Tibial artery (tissue), 4 donors: ENCODE results near the gene AGAP1.

Experiments used
- DNase-seq, 2 donors: peaks; one replicate each; pipeline ENCODE4 v3.0.0-alpha.2; 2019
- H3K27ac ChIP-seq, 2 donors: fragments of 200-600 bp; sonication (generic) in 1 of 2; 1 replicate in 1 of 2; 2 replicates in 1 of 2; pipeline ENCODE4 v1.5.1; 2018 to 2019; ENCODE audit warnings: mild to moderate bottlenecking in 1 of 2
- H3K27me3 ChIP-seq, 2 donors: fragments of 200-600 bp; sonication (generic) in 1 of 2; one replicate each; pipeline versions ENCODE4 v1.5.1 to v1.6.0; 2016 to 2019
- H3K36me3 ChIP-seq, 3 donors: fragments of 200-600 bp; sonication (generic) in 2 of 3; one replicate each; pipeline ENCODE4 v1.5.1; 2016 to 2019; ENCODE audit warnings: mild to moderate bottlenecking in 2 of 3
- H3K4me1 ChIP-seq, 4 donors: fragments of 200-600 bp; sonication (generic) in 2 of 4; 1 replicate in 3 of 4; 2 replicates in 1 of 4; pipeline ENCODE4 v1.5.1; 2016 to 2019
- H3K4me3 ChIP-seq, 2 donors: fragments of 200-600 bp; sonication (generic) in 1 of 2; 1 replicate in 1 of 2; 2 replicates in 1 of 2; pipeline ENCODE4 v1.5.1; 2018 to 2019; ENCODE audit warnings: mild to moderate bottlenecking in 2 of 2
- H3K9me3 ChIP-seq, 3 donors: fragments of 200-600 bp; sonication (generic) in 1 of 3; one replicate each; pipeline ENCODE4 v1.5.1; 2016 to 2019
- intact Hi-C: fragments of 100-400 bp; cut with DNase I; formaldehyde crosslinking; loops from one replicate; pipeline ENCODE4 v1.15.0; 2023; ENCODE audit warnings: low total_unique reads
- TF ChIP-seq, protein P1 (sequence below), 2 experiments: fragments of 200-600 bp in 1 of 2; fragments of 450-650 bp in 1 of 2; IDR thresholded peaks; one replicate each; pipeline ENCODE4 v1.5.1; 2017 to 2019; ENCODE audit warnings: antibody characterized with exemption in 2 of 2, mild to moderate bottlenecking in 1 of 2, moderate library complexity in 1 of 2

Gene AGAP1

DNA sequence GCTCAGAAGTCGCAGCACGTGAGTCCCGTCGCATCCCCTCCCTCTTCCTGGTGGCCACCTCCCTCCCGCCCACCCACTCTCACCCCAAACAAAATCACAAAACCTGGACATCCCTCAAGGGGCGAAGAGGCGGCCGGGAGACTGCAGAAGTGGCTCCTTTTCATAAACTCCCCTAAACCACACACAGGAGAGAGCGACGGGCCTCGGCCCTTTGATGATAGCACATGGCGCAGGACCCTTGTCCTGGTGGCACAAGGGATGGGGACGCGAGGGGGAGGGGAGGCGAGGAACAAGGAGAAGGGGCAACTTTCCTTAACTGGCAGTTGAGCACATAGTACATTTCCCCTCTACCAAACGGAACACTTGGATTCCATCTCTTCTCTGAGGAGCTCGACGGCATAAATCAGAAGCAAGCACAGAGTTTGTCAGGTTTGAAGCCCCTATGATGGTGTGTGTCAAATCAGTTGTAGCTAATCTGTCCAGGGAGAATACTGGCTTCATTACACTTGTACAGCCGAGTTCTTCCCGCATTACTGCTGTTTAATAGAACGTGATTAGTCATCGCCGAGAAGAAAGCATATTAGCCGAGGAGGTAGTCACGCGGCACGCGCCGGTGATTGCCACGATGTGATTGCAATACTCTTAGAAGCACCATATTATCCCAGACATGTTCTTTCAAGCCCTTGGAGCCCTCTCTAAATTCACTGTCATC lies 630.5 kb downstream of the AGAP1 start:
- no peak for DNase-seq
- intact Hi-C loops: no loop called here
- TF ChIP-seq, protein P1, sequence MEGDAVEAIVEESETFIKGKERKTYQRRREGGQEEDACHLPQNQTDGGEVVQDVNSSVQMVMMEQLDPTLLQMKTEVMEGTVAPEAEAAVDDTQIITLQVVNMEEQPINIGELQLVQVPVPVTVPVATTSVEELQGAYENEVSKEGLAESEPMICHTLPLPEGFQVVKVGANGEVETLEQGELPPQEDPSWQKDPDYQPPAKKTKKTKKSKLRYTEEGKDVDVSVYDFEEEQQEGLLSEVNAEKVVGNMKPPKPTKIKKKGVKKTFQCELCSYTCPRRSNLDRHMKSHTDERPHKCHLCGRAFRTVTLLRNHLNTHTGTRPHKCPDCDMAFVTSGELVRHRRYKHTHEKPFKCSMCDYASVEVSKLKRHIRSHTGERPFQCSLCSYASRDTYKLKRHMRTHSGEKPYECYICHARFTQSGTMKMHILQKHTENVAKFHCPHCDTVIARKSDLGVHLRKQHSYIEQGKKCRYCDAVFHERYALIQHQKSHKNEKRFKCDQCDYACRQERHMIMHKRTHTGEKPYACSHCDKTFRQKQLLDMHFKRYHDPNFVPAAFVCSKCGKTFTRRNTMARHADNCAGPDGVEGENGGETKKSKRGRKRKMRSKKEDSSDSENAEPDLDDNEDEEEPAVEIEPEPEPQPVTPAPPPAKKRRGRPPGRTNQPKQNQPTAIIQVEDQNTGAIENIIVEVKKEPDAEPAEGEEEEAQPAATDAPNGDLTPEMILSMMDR (IDR thresholded peaks at IDR 0.05): no peak
- no peak overlapping the region for H3K4me3 ChIP-seq
- H3K4me1 ChIP-seq: no peaks in the 10 kb centered on the region
- no peaks in the 10 kb centered on the region for H3K27me3 ChIP-seq
- no peak overlapping the region for H3K27ac ChIP-seq
- H3K9me3 ChIP-seq: no peaks in the 10 kb centered on the region
- peaks cover 8 to 66% (median 11%) of the 10 kb centered on the region in 3 donors for H3K36me3 ChIP-seq

DNA sequence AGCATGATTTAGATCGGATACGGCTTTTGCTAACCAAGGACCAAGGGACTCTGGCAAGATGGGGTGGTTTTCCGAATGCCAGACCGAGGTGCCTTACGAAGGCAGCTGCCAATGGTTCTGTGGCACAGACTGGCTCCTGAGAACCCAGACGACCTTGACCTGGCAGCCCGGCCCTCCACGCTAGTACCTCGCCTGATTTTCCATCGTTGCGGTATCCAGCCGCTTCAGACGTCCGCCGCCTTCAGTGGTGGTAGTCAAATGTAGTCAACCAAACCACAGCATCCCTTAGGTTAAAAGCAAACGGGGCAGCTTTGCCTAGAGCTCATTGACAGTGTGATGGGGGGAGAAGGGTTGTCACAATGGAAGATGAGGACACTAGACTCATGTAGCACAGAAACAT lies 631.7 kb downstream of the AGAP1 start:
- TF ChIP-seq, protein P1 (IDR thresholded peaks at IDR 0.05): no peak
- no peaks in the 10 kb centered on the region for H3K27me3 ChIP-seq
- no peak overlapping the region for H3K27ac ChIP-seq
- H3K4me3 ChIP-seq: no peak overlapping the region
- intact Hi-C loops: no loop called here
- no peaks in the 10 kb centered on the region for H3K4me1 ChIP-seq
- DNase-seq: no peak
- no peaks in the 10 kb centered on the region for H3K9me3 ChIP-seq
- H3K36me3 ChIP-seq: peaks cover 8 to 65% (median 11%) of the 10 kb centered on the region in 3 donors

DNA sequence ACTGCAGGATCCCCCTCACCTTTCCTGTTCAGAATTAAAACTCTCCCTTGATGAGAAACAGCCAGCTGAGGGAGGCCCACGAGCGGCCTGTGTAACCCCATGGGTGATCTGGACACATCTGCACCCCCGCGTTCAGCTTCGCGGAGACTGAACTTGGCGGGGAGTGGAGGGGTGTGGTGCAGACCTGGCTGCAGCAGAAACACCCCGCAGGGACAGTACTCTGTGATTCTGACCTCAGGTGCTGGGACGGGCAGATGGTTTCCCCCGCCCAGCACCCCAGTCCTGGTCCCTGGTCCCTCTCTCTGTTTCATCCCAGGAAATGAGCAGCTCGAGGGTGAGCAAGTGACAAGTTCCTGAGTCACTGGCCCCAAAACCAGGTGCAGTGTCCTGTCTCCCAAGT lies 633.2 kb downstream of the AGAP1 start:
- DNase-seq: no peak
- TF ChIP-seq, protein P1 (IDR thresholded peaks at IDR 0.05): no peak

DNA sequence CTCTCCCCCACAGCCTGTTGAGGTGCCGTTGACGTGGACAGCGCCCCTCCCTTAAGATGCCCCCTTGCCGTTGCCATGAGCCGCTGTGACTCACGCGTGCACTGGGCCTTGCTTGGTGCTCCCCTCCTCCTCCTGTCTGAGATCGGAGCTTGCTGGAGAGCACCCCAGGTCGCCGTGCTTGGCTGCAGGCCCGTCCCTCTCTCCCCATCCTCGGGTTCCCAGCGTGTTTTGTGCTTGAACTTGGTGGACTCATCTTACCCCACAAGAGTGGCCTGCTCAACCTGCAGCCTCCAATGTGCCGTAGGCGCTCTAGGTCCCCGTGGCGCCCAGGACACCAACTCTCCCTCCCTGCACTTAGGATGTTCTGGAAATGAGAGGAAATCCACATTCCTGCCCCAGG lies 634.5 kb downstream of the AGAP1 start:
- peak in 1 of 2 donors; percentile 47 for DNase-seq

More for the DNA sequence above, 633.2 kb downstream of the AGAP1 start:
- Histone ChIP-seq H3K9me3 (no peaks in the 10 kb centered on the region), H3K27ac (no peak overlapping the region), H3K36me3 (peaks cover 8 to 54% (median 11%) of the 10 kb centered on the region in 3 donors), H3K4me1 (no peaks in the 10 kb centered on the region), H3K4me3 (no peak overlapping the region), H3K27me3 (no peaks in the 10 kb centered on the region)
- intact Hi-C loops: no loop called here

DNA sequence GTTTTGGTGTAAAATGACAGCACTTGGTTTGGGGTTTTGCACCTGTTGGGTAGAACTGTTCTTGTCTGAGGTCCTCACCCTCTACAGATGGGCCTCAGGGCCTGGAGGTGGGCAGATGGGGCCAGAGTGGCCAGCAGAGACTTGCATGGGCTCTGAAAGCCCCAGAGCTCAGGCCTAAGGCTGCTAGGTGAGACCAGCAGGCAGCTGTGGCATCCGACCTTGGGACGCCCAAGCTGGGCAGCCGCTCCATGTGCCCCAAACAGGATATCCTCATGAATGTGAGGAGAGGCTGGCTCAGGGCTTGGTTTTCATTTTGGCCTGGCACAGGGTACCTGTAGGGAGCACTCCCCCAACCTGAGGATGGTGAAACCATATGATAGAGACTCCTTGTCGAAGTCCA lies 636.1 kb downstream of the AGAP1 start:
- no peaks in the 10 kb centered on the region for H3K9me3 ChIP-seq
- intact Hi-C loops: no loop called here
- no peaks in the 10 kb centered on the region for H3K27me3 ChIP-seq
- no peak overlapping the region for H3K27ac ChIP-seq
- no peak overlapping the region for H3K4me3 ChIP-seq
- peak in 1 of 2 donors; percentile 23 for DNase-seq
- H3K4me1 ChIP-seq: no peaks in the 10 kb centered on the region
- TF ChIP-seq, protein P1 (IDR thresholded peaks at IDR 0.05): no peak
- peaks cover 0 to 28% (median 6%) of the 10 kb centered on the region in 3 donors for H3K36me3 ChIP-seq

More for the DNA sequence above, 634.5 kb downstream of the AGAP1 start:
- Histone ChIP-seq H3K9me3 (no peaks in the 10 kb centered on the region), H3K4me3 (no peak overlapping the region), H3K27me3 (no peaks in the 10 kb centered on the region), H3K36me3 (peaks cover 6 to 42% (median 8%) of the 10 kb centered on the region in 3 donors), H3K27ac (no peak overlapping the region), H3K4me1 (no peaks in the 10 kb centered on the region)
- TF ChIP-seq, protein P1 (IDR thresholded peaks at IDR 0.05): no peak
- intact Hi-C loops: no loop called here
